GM12878 (cell line): Measurements from ENCODE around the gene KIAA1671. TPM values are rescaled to one million over a fixed set of nuclear protein-coding genes. Genes with fewer than 3 reads are reported as not detected.

ENCODE experiments used
- ATAC-seq: fragments of 200-7000 bp; cut with Tn5 transposase; 3 replicates; pipeline ENCODE4 v1.9.1; 2020; ENCODE audit warnings: mild to moderate bottlenecking, moderate library complexity
- BruUV-seq: library from RNA; stranded (reverse); fragments of 400-500 nt; replicated peaks from 2 replicates; lab custom pipeline; 2021; lab: Mats Ljungman, UMichigan
- CTCF ChIA-PET: fragments of 300-600 bp; sonication (Branson Sonifier 250); formaldehyde crosslinking; extraction: SDS; loops from one replicate; lab custom pipeline; 2021; ENCODE audit warnings: inconsistent platforms; lab: Yijun Ruan, JAX
- POLR2A ChIA-PET: fragments of 350-600 bp; formaldehyde crosslinking; extraction: SDS; loops from one replicate; lab custom pipeline; 2021; ENCODE audit warnings: inconsistent platforms; lab: Charles Lee
- RAD21 ChIA-PET: fragments of 300-600 bp; sonication (Branson Sonifier 250); formaldehyde crosslinking; loops from one replicate; lab custom pipeline; 2023; ENCODE audit warnings: antibody characterized with exemption; ENCODE audit not compliant: unreplicated experiment; lab: Charles Lee
- SMC1A ChIA-PET: fragments of 300-600 bp; sonication (Branson Sonifier 250); formaldehyde crosslinking; loops from one replicate; lab custom pipeline; 2023; ENCODE audit not compliant: unreplicated experiment, uncharacterized antibody; lab: Charles Lee
- DNase-seq: peaks from one replicate; pipeline ENCODE4 v3.0.0-alpha.2; 2011; ENCODE audit warnings: low read depth, low spot score
- FAIRE-seq: peaks from 3 replicates; lab custom pipeline; 2011; peaks lifted over from hg19 to GRCh38; lab: Jason Lieb, UNC
- H2AFZ ChIP-seq: 2 replicates; pipeline ENCODE4 v1.6.0; 2011; ENCODE audit warnings: low read depth, low read length, control low read depth; ENCODE audit not compliant: control insufficient read depth
- H3K27ac ChIP-seq: 2 replicates; pipeline ENCODE4 v1.5.1; 2011; ENCODE audit warnings: control low read depth; ENCODE audit not compliant: control insufficient read depth, insufficient read depth
- H3K27me3 ChIP-seq, 2 experiments: replicated peaks in 1 of 2; 2 replicates each; pipeline versions ENCODE4 v1.6.0 to v1.6.1; 2011; ENCODE audit warnings: low read length in 1 of 2; ENCODE audit not compliant: control insufficient read depth in 2 of 2, insufficient read depth in 2 of 2
- H3K36me3 ChIP-seq, 2 experiments: 2 replicates each; pipeline ENCODE4 v1.5.1; 2011; ENCODE audit warnings: low read length in 1 of 2; ENCODE audit not compliant: control insufficient read depth in 2 of 2, insufficient read depth in 2 of 2
- H3K4me1 ChIP-seq: 2 replicates; pipeline ENCODE4 v1.6.1; 2011; ENCODE audit warnings: mild to moderate bottlenecking, low read length, moderate library complexity, mixed read lengths; ENCODE audit not compliant: control insufficient read depth, insufficient read depth
- H3K4me2 ChIP-seq: 2 replicates; pipeline ENCODE4 v1.6.0; 2011; ENCODE audit warnings: control low read depth; ENCODE audit not compliant: control insufficient read depth, insufficient read depth
- H3K4me3 ChIP-seq: fragments of 200-600 bp; sonication (generic); 2 replicates; pipeline ENCODE4 v1.5.1; 2016
- H3K79me2 ChIP-seq: 2 replicates; pipeline ENCODE4 v1.6.0; 2011; ENCODE audit warnings: low read length; ENCODE audit not compliant: control insufficient read depth, insufficient read depth
- H3K9ac ChIP-seq: 2 replicates; pipeline ENCODE4 v1.8.0; 2011; ENCODE audit warnings: low read length, control low read depth, mixed read lengths; ENCODE audit not compliant: control insufficient read depth, insufficient read depth
- H3K9me3 ChIP-seq: replicated peaks from 3 replicates; pipeline ENCODE4 v1.5.1; 2011; ENCODE audit warnings: mild to moderate bottlenecking, low read length; ENCODE audit not compliant: control insufficient read depth, insufficient read depth
- H4K20me1 ChIP-seq: 2 replicates; pipeline ENCODE4 v1.6.0; 2011; ENCODE audit not compliant: control insufficient read depth, insufficient read depth
- BHLHE40 ChIP-seq, 2 experiments: fragments of 450-650 bp in 1 of 2; IDR thresholded peaks; 2 replicates each; pipeline ENCODE4 v1.6.1; 2011 to 2017; ENCODE audit warnings: low read depth in 2 of 2, borderline replicate concordance in 1 of 2, improper control_type of control experiment in 1 of 2, low read length in 1 of 2, mild to moderate bottlenecking in 1 of 2
- ESRRA ChIP-seq: IDR thresholded peaks from 2 replicates; pipeline ENCODE4 v1.6.1; 2012; ENCODE audit warnings: mild to moderate bottlenecking, low read length, improper control_type of control experiment
- WGBS: methylation state at CpG from one replicate; pipeline ENCODE4 v1.1.6; 2016; ENCODE audit warnings: low lambda C conversion rate; ENCODE audit not compliant: insufficient replicate concordance, insufficient coverage; ENCODE audit errors: missing lambda C conversion rate; 5-methylcytosine and 5-hydroxymethylcytosine counted together
- in situ Hi-C: fragments of 300-500 bp; cut with MboI; formaldehyde crosslinking; loops from 9 replicates; pipeline ENCODE4 v1.14.3; 2018; ENCODE audit warnings: mixed read lengths
- intact Hi-C: fragments of 100-400 bp; cut with micrococcal nuclease; formaldehyde crosslinking; loops from one replicate; pipeline ENCODE4 v1.14.2; 2022; ENCODE audit not compliant: unreplicated experiment
- polyA plus RNA-seq, 11 experiments: library from polyadenylated mRNA; depleted of rRNA in 4 of 11; unstranded in 6 of 11; stranded (reverse) in 5 of 11; fragments of >200 nt; fragmentation: Nextera tagmentation in 4 of 11; fragmentation: Illumina TruSeq in 1 of 11; extraction: Ambion mirVana in 4 of 11; extraction: Trizol in 1 of 11; gene quantifications; 1 replicate in 1 of 11; 2 replicates in 10 of 11; pipeline versions ENCODE4 v1.2.1 to v1.2.3, GENCODE V29; 2011 to 2016; ENCODE audit warnings: inconsistent platforms in 2 of 11, missing spikeins in 2 of 11, low read depth in 1 of 11
- total RNA-seq, 4 experiments: library from RNA; depleted of rRNA in 3 of 4; stranded (reverse); fragments of >200 nt in 3 of 4; fragmentation: Illumina TruSeq in 1 of 4; extraction: Trizol in 1 of 4; gene quantifications; 2 replicates each; pipeline versions ENCODE4 v1.2.1 to v1.2.3, GENCODE V29; 2013 to 2021
- TF ChIP-seq, protein P1 (sequence below): fragments of 450-650 bp; IDR thresholded peaks from 2 replicates; pipeline ENCODE4 v1.6.1; 2014; ENCODE audit warnings: mild to moderate bottlenecking

The KIAA1671 gene
- total and polyA plus RNA-seq, 10 of the 15 experiments (the other 5 are each of a cell fraction or from before 2014, with no cell fraction given), result 0.05 to 2.7 (median 0.33) TPM

- Histone ChIP-seq H2AFZ (no peak overlapping the region), H3K36me3 (no peaks in the 10 kb centered on the region), H3K27ac (no peak overlapping the region), H3K4me3 (no peak overlapping the region), H3K27me3 (peaks cover 0 to 4% of the 10 kb centered on the region in 2 experiments; a peak in 2 of 4 replicates)
- ChIA-PET POLR2A (interaction anchor here (0.5 kb wide), 1 partner anchor 37 kb away, joined by 3 read pairs; no protein-coding TSS in a partner anchor), RAD21 (no interaction called here)
- 19% methylated on average over 9 of the region's 9 CpGs for WGBS
- TF ChIP-seq, protein P1, sequence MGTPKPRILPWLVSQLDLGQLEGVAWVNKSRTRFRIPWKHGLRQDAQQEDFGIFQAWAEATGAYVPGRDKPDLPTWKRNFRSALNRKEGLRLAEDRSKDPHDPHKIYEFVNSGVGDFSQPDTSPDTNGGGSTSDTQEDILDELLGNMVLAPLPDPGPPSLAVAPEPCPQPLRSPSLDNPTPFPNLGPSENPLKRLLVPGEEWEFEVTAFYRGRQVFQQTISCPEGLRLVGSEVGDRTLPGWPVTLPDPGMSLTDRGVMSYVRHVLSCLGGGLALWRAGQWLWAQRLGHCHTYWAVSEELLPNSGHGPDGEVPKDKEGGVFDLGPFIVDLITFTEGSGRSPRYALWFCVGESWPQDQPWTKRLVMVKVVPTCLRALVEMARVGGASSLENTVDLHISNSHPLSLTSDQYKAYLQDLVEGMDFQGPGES, result no peak
- TF ChIP-seq BHLHE40 (IDR thresholded peaks at IDR 0.05; ENCODE audit: borderline replicate concordance in 1 of 2, low read depth in 2 of 2, low read length in 1 of 2) (no peak), ESRRA (no peak)
- TF ChIP-seq, all 136 proteins: peak for 0
- ChIA-PET SMC1A (interaction anchor here (0.7 to 1.4 kb wide), 2 partner anchors 86 to 173 kb away, joined by 3 to 4 read pairs; no protein-coding TSS in a partner anchor), CTCF (interaction anchor here (0.7 to 10.9 kb wide), 4 partner anchors 36 to 119 kb away, joined by 3 to 160 read pairs (median 4); no protein-coding TSS in a partner anchor)
- no peak overlapping the region for H3K4me2 ChIP-seq
- no peaks in the 10 kb centered on the region for H3K79me2 ChIP-seq
- intact Hi-C loops (no loop called here), in situ Hi-C loops (no loop called here)
- H3K4me1 ChIP-seq, result no peaks in the 10 kb centered on the region
- BruUV-seq, result no TSS peak
- FAIRE-seq, result no peak
- no peak overlapping the region for H3K9ac ChIP-seq
- no peaks in the 10 kb centered on the region for H3K9me3 ChIP-seq
- DNase-seq, result no peak
- ATAC-seq, result no peak
- H4K20me1 ChIP-seq, result no peaks in the 10 kb centered on the region
Observed at GRCh38 chr22:25166266-25167040, 213.9 kb downstream of the KIAA1671 start.
